ENCODE data around the gene GATB. TPM values are rescaled to one million over a fixed set of nuclear protein-coding genes. Genes with fewer than 3 reads are reported as not detected.
"Not testable (repeated sequence)": the region's sequence is repeated elsewhere in the genome, so short reads cannot be mapped to it uniquely, and the experiment has no call there.

Gene GATB
- total and polyA plus RNA-seq, 2 of the 4 experiments (the other 2 are of a cell fraction) = 18.7 to 20.3 TPM

- ATAC-seq (ENCODE audit: low read depth); H3K9ac ChIP-seq (ENCODE audit: low read depth, low read length); BruUV-seq (replicated peaks); POLR2A ChIA-PET (ENCODE audit: unreplicated experiment); H4K91ac ChIP-seq (ENCODE audit: insufficient read depth, low read depth, low read length); dilution Hi-C loops (cut with HindIII; ENCODE audit: low sequenced_read_pairs, unreplicated experiment); H3K18ac ChIP-seq (ENCODE audit: low read depth, low read length); H2AK9ac ChIP-seq (replicated peaks; ENCODE audit: low read depth, low read length, poor library complexity); H3K27ac ChIP-seq (ENCODE audit: insufficient read depth, low read length); H4K20me1 ChIP-seq (ENCODE audit: insufficient read depth, low read length); H2AFZ ChIP-seq (replicated peaks; ENCODE audit: low read length, poor library complexity); H2BK5ac ChIP-seq (ENCODE audit: low read depth, low read length, poor library complexity, severe bottlenecking); H2BK20ac ChIP-seq (ENCODE audit: low read depth, low read length); H3K23ac ChIP-seq (ENCODE audit: low read depth, low read length); H3K79me1 ChIP-seq (ENCODE audit: low read depth in 1 of 2, low read length in 2 of 2); H3K14ac ChIP-seq (replicated peaks; ENCODE audit: low read depth, low read length); H2BK120ac ChIP-seq (ENCODE audit: low read depth, low read length); DNase-seq; H2AK5ac ChIP-seq (ENCODE audit: low read depth, low read length); H3K4me3 ChIP-seq (ENCODE audit: insufficient read depth, low read depth, low read length); H3K36me3 ChIP-seq (ENCODE audit: control insufficient read depth, insufficient read depth, low read length); H2BK15ac ChIP-seq (ENCODE audit: low read depth, low read length); H3K27me3 ChIP-seq (ENCODE audit: control insufficient read depth, insufficient read depth, low read length); H3K9me3 ChIP-seq (ENCODE audit: control insufficient read depth, insufficient read depth, low read length); H3K4me1 ChIP-seq (ENCODE audit: control insufficient read depth, insufficient read depth, low read length); intact Hi-C loops (cut with micrococcal nuclease); H4K8ac ChIP-seq (ENCODE audit: low read depth in 2 of 2, low read length in 2 of 2); H4K5ac ChIP-seq (ENCODE audit: low read depth, low read length); H3K4ac ChIP-seq (ENCODE audit: low read depth, low read length); H3K9me1 ChIP-seq (ENCODE audit: insufficient read depth, low read length); H3K56ac ChIP-seq (ENCODE audit: extremely low read depth, insufficient read depth, low read length); in situ Hi-C loops (cut with MboI; ENCODE audit: low sequenced_read_pairs); CTCF ChIA-PET; H3K4me2 ChIP-seq (ENCODE audit: low read depth, low read length): not testable (repeated sequence)
- WGBS, 2 experiments (ENCODE audit: extremely low coverage in 2 of 2, insufficient read length in 1 of 2) = 100% methylated on average over 2 of the region's 2 CpGs; no CpG with 5 or more reads in 1 of the 2 experiments
These were observed 24.0 kb downstream of the GATB start for GRCh38 chr4:151736852-151737251.

Measured in IMR-90 (cell line).